ENCODE measurements around the gene YY2.

GRCh38 chrX:21806691-21807090 is 49.1 kb upstream of the YY2 start:
- TF ChIP-seq CTCF (IDR thresholded peaks at IDR 0.05; ENCODE audit: insufficient read depth, low read length, poor library complexity, severe bottlenecking) = no peak
- TF ChIP-seq EZH2phosphoT487 (conservative IDR thresholded peaks at IDR 0.05; ENCODE audit: low read length) = no peak
